Inferior parietal cortex (tissue), 1 donor: ENCODE data around the gene MAGED4.
"Not testable (repeated sequence)": the region's sequence is repeated elsewhere in the genome, so short reads cannot be mapped to it uniquely, and the experiment has no call there.

ENCODE experiments used
- DNase-seq: peaks from one replicate; pipeline ENCODE4 v3.0.0-alpha.2; 2016; ENCODE audit errors: extremely low spot score

MAGED4 gene

GRCh38 chrX:52184440-52185077 lies at the start of gene MAGED4:
MAGED4 (plus strand) TSS chrX:52184888; CDS start chrX:52185923, 1,035 bp downstream.
- not testable (repeated sequence) for DNase-seq

- no peak for DNase-seq
These were observed 45.7 kb upstream of the MAGED4 start for GRCh38 chrX:52138830-52139544.

- no peak for DNase-seq
These were observed 45.2 kb upstream of the MAGED4 start for GRCh38 chrX:52139545-52139895.

GRCh38 chrX:52140020-52140419 lies 44.7 kb upstream of the MAGED4 start:
- DNase-seq, result no peak

- DNase-seq, result not testable (repeated sequence)
These were observed 34.0 kb upstream of the MAGED4 start for GRCh38 chrX:52150667-52151066.

- not testable (repeated sequence) for DNase-seq
These were observed 24.5 kb upstream of the MAGED4 start for GRCh38 chrX:52160140-52160539.

- DNase-seq, result no peak
These were observed 17.8 kb upstream of the MAGED4 start for GRCh38 chrX:52166840-52167239.

GRCh38 chrX:52171055-52171454 lies 13.6 kb upstream of the MAGED4 start:
- DNase-seq, result not testable (repeated sequence)

- DNase-seq, result not testable (repeated sequence)
These were observed 378 bp downstream of the MAGED4 start for GRCh38 chrX:52185078-52185453.

- DNase-seq, result not testable (repeated sequence)
These were observed 26.7 kb downstream of the MAGED4 start for GRCh38 chrX:52211405-52211804.

- DNase-seq, result no peak
These were observed 28.6 kb downstream of the MAGED4 start for GRCh38 chrX:52213276-52213675.

- no peak for DNase-seq
These were observed 31.9 kb downstream of the MAGED4 start for GRCh38 chrX:52216541-52216940.

- no peak for DNase-seq
These were observed 32.9 kb downstream of the MAGED4 start for GRCh38 chrX:52217494-52218160.

- DNase-seq, result no peak
These were observed 36.2 kb downstream of the MAGED4 start for GRCh38 chrX:52220936-52221335.
